SH-SY5Y (cell line): ENCODE results near the gene ATP1A4.

Experiments
- GATA2 ChIP-seq: IDR thresholded peaks from 2 replicates; pipeline ENCODE4 v1.6.1; 2011; ENCODE audit warnings: mild to moderate bottlenecking, low read depth, low read length
- GATA3 ChIP-seq: IDR thresholded peaks from 2 replicates; pipeline ENCODE4 v1.6.1; 2011; ENCODE audit warnings: low read depth, mild to moderate bottlenecking, low read length, moderate library complexity

ATP1A4 gene

GRCh38 chr1:160117709-160118183 is 33.7 kb upstream of the ATP1A4 start:
- TF ChIP-seq GATA3 (no peak), GATA2 (no peak)

- TF ChIP-seq GATA3 (no peak), GATA2 (no peak)
Measured at GRCh38 chr1:160118928-160119327, 32.5 kb upstream of the ATP1A4 start.

- TF ChIP-seq GATA2, result no peak
- TF ChIP-seq GATA3, result no peak
Measured at GRCh38 chr1:160120797-160121196, 30.6 kb upstream of the ATP1A4 start.

DNA sequence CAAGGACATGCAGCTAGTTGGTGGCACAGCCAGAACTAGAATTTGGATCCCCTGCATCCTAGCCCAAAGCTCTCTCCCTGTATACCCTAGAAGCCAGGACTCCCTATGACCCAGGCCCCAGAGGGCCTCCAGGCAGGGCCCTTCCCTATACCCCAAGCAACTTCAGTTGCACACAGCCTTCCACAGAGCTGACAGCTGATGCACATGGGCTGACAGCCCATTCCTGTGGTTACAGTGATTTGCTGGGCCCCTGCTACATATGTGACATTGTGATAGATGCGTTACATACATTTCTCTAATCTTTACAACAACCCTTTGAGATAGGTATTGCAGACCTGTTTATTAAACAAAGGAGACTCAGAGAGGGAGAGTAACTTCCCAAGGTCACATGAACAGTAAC is 30.0 kb upstream of the ATP1A4 start:
- no peak for TF ChIP-seq GATA3
- TF ChIP-seq GATA2, result no peak

GRCh38 chr1:160122978-160123495 is 28.4 kb upstream of the ATP1A4 start:
- no peak for TF ChIP-seq GATA3
- TF ChIP-seq GATA2, result no peak

DNA sequence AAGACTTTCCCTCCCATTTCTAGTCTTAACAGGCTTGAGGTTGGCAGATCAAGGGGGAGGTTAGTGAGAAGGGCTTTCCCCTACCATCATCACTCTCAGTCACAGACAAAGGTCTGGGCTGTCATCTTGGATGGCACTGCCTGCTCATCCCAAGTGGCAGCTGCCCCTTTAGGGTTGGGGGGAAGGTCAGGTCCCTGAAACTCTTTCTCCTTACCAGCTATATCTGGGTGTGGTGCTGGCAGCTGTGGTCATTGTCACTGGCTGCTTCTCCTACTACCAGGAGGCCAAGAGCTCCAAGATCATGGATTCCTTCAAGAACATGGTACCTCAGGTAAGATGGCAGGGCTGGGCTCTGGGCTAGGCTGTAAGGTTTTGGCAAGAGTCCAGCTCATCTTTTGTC is 27.7 kb upstream of the ATP1A4 start:
- TF ChIP-seq GATA3 (no peak), GATA2 (no peak)

GRCh38 chr1:160124705-160125478 is 26.5 kb upstream of the ATP1A4 start:
- TF ChIP-seq GATA2 (no peak), GATA3 (no peak)

- no peak for TF ChIP-seq GATA3
- TF ChIP-seq GATA2, result no peak
Measured at GRCh38 chr1:160125746-160126145, 25.7 kb upstream of the ATP1A4 start.

DNA sequence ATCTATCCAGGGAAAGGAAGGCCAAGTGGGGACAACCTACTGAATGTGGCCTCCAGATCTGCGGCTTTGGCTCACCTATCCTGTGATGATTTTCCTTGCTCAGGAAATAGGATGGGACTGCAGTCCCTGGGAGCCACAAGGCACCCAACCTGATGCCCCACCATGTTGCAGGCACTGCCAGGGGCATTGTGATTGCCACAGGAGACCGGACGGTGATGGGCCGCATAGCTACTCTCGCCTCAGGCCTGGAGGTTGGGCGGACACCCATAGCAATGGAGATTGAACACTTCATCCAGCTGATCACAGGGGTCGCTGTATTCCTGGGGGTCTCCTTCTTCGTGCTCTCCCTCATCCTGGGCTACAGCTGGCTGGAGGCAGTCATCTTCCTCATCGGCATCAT is 24.0 kb upstream of the ATP1A4 start:
- TF ChIP-seq GATA2, result no peak
- no peak for TF ChIP-seq GATA3

- TF ChIP-seq GATA2 (no peak), GATA3 (no peak)
Measured at GRCh38 chr1:160127865-160128523, 23.4 kb upstream of the ATP1A4 start.

DNA sequence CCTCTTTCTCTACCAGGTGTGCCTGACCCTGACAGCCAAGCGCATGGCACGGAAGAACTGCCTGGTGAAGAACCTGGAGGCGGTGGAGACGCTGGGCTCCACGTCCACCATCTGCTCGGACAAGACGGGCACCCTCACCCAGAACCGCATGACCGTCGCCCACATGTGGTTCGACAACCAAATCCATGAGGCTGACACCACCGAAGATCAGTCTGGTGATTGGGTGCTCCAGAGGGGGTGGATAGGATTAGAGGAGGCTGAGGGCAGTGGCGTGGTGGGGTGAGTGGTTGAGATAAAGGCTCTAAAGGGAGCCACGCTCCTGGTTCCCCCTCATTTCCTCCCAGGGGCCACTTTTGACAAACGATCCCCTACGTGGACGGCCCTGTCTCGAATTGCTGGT is 22.8 kb upstream of the ATP1A4 start:
- TF ChIP-seq GATA2, result no peak
- no peak for TF ChIP-seq GATA3

DNA sequence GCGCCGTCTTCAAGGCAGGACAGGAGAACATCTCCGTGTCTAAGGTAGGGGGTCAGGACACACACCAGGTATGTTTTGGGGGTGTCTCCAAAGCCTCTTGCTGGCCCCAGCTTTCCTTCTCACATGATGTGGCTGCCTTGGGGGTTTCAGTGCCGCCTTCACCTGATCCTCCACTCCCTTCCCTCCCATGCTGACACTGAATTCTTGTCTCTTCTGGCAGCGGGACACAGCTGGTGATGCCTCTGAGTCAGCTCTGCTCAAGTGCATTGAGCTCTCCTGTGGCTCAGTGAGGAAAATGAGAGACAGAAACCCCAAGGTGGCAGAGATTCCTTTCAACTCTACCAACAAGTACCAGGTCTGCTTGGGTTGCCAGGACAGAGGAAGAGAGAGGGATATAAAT is 22.4 kb upstream of the ATP1A4 start:
- TF ChIP-seq GATA3 (no peak), GATA2 (no peak)

GRCh38 chr1:160129558-160129957 is 21.8 kb upstream of the ATP1A4 start:
- no peak for TF ChIP-seq GATA3
- no peak for TF ChIP-seq GATA2

DNA sequence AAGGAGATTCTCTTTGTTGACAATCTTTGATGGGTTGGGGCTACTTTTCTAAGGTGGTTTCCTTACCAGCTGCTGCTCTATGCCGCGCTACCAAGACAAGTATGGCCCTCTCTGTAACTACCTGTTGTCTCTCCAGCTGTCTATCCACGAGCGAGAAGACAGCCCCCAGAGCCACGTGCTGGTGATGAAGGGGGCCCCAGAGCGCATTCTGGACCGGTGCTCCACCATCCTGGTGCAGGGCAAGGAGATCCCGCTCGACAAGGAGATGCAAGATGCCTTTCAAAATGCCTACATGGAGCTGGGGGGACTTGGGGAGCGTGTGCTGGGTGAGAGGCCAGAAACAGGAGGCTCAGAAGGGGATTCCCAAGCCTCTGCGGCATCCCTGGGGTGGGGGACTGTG is 21.4 kb upstream of the ATP1A4 start:
- TF ChIP-seq GATA2 (no peak), GATA3 (no peak)

- TF ChIP-seq GATA3, result no peak
- no peak for TF ChIP-seq GATA2
Measured at GRCh38 chr1:160130486-160130885, 20.9 kb upstream of the ATP1A4 start.

- TF ChIP-seq GATA2, result no peak
- no peak for TF ChIP-seq GATA3
Measured at GRCh38 chr1:160130939-160131338, 20.5 kb upstream of the ATP1A4 start.
